Measurements from ENCODE around the gene RFT1.

GRCh38 chr3:53167418-53168174 lies 37.4 kb upstream of the RFT1 start:
- no peak for TF ChIP-seq POLR2AphosphoS5 (IDR thresholded peaks at IDR 0.05)
- TF ChIP-seq, protein P1, sequence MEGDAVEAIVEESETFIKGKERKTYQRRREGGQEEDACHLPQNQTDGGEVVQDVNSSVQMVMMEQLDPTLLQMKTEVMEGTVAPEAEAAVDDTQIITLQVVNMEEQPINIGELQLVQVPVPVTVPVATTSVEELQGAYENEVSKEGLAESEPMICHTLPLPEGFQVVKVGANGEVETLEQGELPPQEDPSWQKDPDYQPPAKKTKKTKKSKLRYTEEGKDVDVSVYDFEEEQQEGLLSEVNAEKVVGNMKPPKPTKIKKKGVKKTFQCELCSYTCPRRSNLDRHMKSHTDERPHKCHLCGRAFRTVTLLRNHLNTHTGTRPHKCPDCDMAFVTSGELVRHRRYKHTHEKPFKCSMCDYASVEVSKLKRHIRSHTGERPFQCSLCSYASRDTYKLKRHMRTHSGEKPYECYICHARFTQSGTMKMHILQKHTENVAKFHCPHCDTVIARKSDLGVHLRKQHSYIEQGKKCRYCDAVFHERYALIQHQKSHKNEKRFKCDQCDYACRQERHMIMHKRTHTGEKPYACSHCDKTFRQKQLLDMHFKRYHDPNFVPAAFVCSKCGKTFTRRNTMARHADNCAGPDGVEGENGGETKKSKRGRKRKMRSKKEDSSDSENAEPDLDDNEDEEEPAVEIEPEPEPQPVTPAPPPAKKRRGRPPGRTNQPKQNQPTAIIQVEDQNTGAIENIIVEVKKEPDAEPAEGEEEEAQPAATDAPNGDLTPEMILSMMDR (IDR thresholded peaks at IDR 0.05 in 8 of 11, conservative IDR thresholded peaks at IDR 0.05 in 3 of 11): no peak

All from spleen (tissue), 7 donors.